HG03097 (cell line): ENCODE measurements around the gene SPCS3.
"Not testable (repeated sequence)": the region's sequence is repeated elsewhere in the genome, so short reads cannot be mapped to it uniquely, and the experiment has no call there.

ENCODE experiments used
- ATAC-seq: cut with Tn5 transposase; IDR thresholded peaks from one replicate; pipeline ENCODE4 v1.9.1; 2021; ENCODE audit not compliant: unreplicated experiment, low FRiP score

The SPCS3 gene

GRCh38 chr4:176340871-176341685, 21.3 kb downstream of the SPCS3 start:
- ATAC-seq, result no peak

GRCh38 chr4:176342384-176342783, 22.6 kb downstream of the SPCS3 start:
- no peak for ATAC-seq

- no peak for ATAC-seq
Measured at GRCh38 chr4:176343286-176343685, 23.5 kb downstream of the SPCS3 start.

GRCh38 chr4:176345346-176345745, 25.6 kb downstream of the SPCS3 start:
- not testable (repeated sequence) for ATAC-seq

GRCh38 chr4:176346836-176347235, 27.1 kb downstream of the SPCS3 start:
- ATAC-seq, result not testable (repeated sequence)

GRCh38 chr4:176350671-176351070, 30.9 kb downstream of the SPCS3 start:
- ATAC-seq, result no peak

GRCh38 chr4:176354884-176355283, 35.1 kb downstream of the SPCS3 start:
- ATAC-seq, result no peak

GRCh38 chr4:176357359-176358082, 37.8 kb downstream of the SPCS3 start:
- peak; percentile 96 for ATAC-seq

GRCh38 chr4:176358083-176358469, 38.3 kb downstream of the SPCS3 start:
- ATAC-seq, result no peak

- ATAC-seq, result no peak
Measured at GRCh38 chr4:176359590-176359989, 39.8 kb downstream of the SPCS3 start.

GRCh38 chr4:176360446-176360845, 40.7 kb downstream of the SPCS3 start:
- ATAC-seq, result no peak

- ATAC-seq, result no peak
Measured at GRCh38 chr4:176363072-176363471, 43.3 kb downstream of the SPCS3 start.

GRCh38 chr4:176367771-176368465, 48.2 kb downstream of the SPCS3 start:
- ATAC-seq, result no peak

GRCh38 chr4:176376032-176376614, 56.4 kb downstream of the SPCS3 start:
- no peak for ATAC-seq

GRCh38 chr4:176377780-176378179, 58.0 kb downstream of the SPCS3 start:
- ATAC-seq, result peak; percentile 67

GRCh38 chr4:176380352-176381157, 60.8 kb downstream of the SPCS3 start:
- no peak for ATAC-seq
